HG03108 (cell line): ENCODE data around the gene SIRPA.

Source experiments
- ATAC-seq: cut with Tn5 transposase; IDR thresholded peaks from one replicate; pipeline ENCODE4 v1.9.1; 2021; ENCODE audit warnings: moderate library complexity; ENCODE audit not compliant: unreplicated experiment

The SIRPA gene

DNA sequence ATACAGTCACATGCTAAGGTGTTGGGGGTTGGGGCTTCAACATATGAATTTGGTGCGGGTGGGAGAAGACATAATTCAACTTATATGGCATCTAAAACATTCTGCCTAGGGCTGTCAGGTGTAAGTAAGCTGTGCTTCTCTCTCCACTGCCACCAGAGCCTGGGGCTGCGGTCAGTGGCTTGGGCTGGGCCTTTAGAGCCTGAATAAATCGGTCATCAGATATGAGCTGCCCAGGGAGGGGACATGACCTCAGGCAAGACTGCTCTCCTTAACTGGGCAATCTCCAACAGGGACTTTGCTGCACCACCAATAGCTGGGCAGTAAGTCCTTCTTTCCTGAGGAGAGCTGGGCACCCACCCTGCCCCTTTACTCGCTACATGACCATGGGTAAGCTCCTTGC lies 24.9 kb upstream of the SIRPA start:
- no peak for ATAC-seq

DNA sequence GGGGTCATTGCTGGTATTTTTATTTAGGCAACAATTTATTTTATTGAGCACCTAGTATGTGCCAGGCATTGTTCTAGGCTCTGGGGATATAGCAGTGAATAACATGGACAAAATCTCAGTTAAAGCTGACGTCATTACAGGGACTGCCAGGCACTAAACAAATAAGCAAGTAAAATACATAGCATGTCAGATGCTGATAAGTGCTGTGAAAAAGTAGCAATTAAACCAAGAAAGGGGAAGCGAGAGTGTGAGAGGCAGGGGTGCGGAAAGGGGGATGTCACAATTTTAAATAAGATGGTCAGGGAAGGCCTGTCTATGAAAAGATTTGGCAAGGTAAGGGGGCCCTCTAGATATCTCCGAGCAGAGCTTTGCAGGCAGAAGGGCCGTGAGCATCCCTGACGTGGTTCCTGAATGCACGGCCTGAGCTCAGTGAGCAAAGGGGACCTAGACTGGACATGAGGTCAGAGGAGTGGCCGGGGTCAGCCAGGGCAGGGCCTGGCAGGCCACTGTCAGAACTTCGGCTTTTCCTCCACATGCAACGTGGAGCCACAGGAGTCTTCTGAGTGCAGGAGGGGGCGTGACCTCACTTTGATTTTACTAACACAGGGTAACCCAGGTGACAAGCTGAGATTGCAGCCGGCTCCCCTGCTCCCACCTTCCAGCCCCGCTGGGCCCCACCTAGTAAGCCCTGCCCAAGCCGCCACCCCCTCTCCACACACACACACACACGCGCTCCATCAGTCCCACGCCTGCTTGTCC lies 24.2 kb upstream of the SIRPA start:
- ATAC-seq, result peak; percentile 62

DNA sequence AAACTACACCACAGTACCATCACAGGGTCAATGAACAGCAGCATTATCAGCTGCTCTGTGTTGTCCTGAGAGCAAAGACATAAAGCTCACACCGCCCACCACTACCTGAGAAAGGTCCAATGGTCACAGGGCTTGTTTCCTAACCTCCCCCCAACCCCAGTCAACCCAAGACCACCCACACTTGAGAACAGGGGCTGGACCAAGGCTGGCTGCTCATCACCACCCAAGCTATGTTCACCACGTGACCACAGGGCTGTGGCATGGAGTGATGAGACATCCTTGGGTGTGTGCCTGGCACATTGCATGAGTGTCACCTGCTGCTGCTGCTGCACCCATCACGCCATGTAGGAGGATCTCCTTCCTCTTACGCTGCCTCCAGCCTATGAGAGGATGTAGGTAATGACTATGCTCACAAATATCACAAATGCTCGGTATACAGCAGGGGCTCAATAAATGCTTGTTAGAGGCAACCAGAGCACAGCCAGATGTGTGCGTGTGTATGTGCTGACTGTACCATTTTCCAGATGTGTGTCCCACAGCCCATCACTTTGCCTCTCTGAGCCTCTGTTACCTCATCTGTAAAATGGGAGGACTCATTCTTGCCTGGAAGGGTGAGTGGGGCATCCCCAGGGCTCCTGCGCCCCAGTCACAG lies 23.3 kb upstream of the SIRPA start:
- ATAC-seq, result no peak

DNA sequence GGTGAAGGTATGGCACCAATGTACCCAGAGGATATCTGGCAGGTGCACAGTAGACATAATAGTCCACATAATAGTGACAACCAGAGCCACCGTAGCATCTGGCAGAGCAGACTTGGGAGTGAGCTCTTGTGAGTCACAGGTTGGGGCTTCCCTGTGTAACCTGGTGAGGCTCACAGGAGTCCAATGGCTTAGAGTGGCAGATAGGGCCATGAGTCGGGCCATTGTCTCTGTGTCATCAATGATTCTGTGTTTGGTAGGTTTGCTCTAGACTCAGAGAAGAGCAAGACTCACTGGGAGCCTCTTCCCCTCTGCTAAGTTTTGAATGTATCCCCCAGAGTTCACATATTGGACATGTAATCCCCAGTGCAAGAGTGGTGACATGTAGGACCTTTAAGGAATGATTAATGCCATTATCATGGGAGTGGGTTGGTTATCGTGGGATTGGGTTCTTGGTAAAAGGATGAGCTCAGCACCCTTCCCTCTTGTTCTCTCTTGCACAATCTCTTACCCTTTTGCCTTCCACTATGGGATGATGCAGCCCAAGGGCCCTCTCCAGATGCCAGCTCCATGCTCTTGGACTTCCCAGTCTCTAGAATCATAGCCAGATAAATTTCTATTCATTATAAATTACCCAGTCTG lies 22.6 kb upstream of the SIRPA start:
- no peak for ATAC-seq

DNA sequence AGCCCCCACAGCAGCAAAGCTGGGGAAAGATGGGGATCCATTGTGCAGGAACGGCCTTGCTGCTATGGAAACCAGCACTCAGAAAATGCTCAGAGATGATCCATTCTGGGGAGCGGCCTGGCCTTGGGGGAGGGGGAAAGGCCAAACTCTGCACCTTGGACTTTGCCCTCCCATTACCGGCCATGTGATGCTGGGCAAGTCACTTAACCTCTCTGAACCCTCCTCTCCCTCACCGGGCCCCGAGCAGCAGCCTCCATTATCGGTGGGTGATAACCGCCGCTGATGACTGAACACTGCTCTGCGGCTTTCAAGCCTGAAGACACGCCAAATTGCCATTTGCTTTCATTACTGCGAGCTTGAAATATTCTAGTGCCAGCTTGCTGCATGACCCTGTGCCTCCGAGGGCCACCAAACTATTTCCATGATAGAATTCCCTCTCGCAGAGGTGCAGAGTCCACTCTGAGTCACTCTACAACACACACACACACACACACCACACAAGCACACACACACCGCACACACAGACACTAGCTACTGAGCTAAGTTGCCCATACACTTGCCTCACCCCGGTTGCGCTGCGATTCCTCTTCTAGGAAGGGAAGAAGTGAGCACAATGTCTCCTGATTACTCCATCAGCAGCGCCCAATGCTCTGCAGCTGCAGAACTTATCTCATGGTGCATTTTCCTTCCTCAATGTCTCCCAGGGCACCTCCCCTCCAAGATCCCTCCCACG lies 20.6 kb upstream of the SIRPA start:
- ATAC-seq, result no peak

DNA sequence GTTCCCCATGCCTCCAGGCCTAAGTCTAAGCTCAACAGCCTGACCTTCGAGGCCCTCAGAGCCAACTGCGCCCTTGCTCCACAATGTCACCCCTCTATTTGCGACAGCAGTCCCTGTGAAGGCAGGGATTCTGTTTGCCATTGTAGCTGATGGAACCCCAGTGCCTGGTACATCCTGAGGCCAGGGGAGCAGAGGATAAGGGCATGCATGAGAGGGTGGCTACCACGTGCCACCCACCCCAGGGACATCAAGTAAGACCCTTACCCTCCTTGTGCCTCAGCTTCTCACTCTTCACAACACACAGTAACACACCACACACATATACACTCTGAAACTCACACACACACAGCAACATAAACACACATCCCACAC lies 20.0 kb upstream of the SIRPA start:
- ATAC-seq, result no peak

DNA sequence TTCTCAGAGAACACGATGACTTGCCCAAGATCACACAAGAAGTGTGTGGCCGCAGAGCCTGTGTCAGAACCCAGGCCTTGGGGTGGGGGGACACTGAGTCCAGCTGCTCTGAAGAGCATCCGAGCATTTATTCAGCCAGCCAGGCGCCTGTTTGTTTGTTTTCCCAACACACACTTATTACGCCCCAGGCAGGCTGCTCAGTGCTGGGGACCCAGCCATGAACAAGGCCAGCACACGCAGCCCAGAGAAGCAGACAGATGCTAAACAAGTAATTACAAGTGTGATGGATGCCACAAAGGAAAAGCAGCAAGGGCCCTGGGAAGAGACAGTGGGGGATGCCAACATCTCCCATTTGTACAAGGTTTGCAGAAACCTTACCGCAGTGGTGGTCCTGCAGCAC lies 19.4 kb upstream of the SIRPA start:
- ATAC-seq, result no peak

DNA sequence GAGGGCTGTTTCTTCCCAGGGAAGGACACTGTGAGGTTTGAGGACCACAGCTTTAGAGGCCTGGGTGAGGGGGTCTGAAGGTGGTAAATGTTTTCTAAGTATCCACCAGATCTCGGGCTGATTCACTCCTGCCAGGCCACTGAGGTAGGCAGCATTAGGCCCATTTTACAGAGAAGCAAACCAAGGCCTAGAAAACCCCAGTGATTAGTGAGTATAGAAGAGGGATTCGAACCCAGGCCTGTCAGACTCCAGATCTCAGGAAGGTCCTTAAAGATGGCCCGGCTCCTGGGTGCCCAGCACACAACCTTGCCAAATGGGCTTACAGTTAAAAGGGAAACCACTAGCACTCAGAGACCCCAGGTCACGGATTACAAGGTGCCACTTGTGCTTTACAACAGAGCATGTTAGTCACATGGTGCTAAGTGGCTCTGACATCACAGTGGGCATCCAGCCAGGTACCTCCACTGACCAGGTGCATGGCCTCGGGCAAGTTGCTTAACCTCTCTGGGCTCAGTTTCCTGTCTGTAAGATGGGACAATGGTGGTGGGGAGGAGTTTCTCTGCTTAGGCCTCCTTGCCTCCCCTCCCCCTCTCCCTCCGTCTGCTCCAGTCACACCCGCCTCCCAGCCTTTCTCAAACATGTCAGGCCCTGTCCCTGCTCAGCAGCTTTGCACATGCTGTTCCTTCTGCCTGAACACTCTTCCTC lies 18.8 kb upstream of the SIRPA start:
- ATAC-seq, result no peak

DNA sequence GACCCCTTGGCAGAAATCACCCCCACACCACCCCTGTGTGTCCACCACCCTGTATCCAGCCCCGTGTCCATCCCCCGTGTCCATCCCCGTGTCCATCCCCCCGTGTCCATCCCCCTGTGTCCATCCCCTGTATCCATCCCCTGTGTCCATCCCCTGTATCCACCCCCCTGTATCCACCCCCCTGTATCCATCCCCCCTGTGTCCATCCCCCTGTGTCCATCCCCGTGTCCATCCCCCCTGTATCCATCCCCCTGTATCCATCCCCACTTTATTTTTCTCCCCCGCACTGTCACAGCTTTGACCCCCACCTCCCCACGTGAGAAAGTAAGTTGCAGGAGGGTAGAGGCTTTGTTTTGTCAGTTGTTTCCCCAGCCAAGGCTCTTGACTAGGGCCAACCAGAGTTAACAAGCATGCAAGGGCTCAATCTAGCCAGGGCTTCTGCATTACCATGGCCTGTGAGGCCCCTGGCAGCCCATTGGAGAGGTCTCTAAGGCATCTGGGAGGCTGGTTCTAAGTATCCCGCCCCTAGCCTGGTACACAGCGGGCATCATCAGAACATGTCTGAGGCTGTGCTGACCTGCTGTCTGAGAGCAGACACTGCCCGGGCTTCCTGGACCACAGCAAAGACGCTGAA lies 18.1 kb upstream of the SIRPA start:
- ATAC-seq, result no peak

DNA sequence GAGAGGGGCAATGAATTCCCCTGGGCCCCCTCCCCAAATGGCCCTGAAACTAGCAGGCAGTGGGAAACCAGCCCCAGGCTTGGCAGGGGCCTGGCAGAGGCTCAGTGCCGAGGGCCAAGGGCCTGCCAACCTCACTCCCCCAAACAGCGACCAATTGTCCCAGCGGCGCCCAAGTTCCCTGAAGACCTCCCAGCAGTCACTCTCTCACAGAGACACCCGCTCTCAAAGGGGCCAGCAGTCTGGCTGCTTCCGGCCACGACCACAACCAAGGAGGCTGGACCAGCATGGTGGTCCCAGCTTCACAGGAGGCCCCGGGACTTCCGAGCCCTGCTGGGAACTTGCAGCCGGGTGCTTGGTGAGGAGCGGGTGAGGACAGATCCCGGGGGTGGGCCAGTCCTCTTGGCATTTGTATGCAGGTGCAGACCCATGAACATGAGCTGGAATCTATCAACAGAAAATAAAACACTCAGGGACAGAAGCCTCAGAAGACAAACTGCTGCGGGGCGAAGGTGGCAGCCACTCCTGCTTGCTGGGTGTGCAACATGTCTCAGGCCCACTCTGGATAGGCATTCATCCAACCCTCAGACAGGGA lies 17.5 kb upstream of the SIRPA start:
- no peak for ATAC-seq

DNA sequence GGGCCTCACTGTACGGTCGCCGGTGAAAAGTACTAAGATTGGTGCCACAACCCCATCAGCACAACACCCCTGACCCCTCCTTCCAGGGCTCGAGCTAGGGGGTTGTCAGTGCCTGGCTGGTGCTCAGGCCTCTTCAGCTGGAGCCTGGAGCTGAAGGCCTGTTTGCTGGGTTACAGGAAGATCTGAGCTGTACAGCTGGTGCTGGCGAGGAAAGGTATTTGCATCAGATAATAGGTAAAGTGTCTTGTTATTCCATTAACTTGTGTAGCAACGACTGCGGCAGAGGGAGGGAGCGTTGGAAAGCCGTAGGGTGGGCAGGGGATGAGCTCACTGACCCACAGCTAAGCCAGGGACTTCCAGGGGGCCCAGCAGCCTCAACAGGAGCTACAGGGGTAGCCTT lies 15.8 kb upstream of the SIRPA start:
- no peak for ATAC-seq

DNA sequence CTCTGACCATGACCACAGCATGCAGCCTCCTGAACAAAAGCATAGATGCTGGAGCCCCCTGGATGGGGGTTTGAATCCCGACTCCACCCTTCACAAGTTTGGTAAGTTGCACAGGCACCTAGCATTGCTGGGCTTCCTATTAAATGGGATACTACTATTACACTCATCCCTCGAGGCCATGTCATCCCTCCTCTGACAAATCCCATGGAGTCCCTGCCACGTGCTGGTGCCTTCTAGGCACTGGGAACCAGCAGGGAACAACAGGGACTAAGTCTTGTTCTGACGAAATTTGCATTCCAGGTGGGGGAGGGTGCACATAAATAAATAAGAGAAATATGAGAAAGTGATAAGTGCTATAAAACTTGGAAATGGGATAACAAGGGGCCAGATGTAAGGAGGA lies 15.3 kb upstream of the SIRPA start:
- ATAC-seq, result no peak

DNA sequence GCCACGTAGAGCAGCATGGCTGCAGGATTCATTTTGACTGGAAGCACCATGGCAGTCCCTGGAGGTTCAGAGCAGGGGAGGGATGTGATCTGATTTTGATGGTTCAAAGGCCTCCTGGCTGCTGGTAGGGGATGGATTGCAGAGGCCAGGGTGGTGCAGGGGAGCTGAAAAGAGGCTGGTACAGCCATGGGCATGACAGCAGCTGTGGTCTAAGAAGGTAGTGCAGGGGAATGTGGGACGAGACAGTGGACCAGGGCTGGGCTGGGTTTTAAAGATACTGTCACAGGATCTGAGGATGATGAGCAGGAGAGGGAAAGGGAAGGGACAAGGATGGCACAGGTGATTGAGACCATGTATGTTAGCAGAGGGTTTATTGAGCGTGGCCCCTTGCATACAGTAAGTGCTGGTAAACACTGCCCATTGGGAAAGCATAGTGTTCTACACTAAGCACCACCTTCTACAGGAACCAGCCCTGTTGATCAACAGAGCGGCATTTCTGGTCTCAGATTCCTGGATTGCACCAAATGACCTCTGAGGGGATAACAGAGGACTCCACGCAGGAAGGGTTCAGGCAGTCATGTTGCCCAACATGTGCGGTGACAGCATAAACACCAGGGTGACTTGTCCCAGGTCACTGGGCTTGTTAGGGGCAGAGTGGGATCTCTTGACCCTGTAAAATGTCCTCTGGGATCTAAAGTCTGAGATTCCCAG lies 14.5 kb upstream of the SIRPA start:
- no peak for ATAC-seq

DNA sequence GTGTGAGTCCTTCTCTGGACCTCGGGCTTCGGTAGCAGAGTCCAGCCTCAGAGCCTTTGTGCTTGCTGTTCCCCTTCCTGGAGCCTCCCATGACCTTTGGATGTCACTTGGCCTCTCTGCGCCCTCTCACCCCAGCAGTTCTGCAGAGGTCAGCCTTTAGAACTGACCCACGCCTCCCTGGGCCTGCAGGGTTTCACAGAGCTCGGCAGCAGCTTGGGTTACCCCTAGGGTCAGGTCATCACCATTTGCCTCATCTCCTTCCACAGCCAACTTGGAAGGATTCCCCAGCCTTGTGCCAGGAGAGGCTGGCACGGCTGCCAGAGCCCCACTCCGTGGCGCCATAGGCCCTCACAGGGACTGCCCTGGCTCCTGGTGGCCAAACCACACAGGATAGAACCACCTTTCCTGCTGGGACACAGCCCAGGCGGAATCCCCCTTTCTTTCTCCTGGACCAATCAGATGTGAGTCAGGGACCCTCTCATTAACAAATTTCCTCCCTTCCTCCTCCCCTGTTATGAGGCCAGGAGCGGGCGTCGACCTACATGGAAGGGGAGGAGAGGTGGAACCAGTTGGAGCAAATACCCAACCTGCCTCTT lies 13.9 kb upstream of the SIRPA start:
- ATAC-seq, result no peak

DNA sequence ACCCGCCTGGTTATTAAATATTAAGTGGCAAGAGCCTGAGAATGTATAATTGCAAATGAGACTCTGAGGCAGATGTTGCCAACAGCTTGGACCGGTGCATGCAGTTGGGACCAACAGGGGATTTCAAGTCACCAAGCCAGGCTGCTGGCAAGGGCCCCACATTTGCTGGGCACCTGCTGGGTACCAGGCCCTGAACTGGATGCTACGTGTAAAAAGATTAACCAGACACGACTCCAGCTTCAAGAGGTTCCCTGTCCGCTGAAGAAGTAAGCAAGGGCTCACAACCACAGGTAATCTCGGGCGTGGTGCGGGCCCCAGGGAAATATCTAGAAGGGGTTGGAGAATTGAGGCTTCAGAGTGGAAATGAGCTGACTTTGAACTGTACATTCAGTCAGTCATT lies 13.2 kb upstream of the SIRPA start:
- no peak for ATAC-seq

DNA sequence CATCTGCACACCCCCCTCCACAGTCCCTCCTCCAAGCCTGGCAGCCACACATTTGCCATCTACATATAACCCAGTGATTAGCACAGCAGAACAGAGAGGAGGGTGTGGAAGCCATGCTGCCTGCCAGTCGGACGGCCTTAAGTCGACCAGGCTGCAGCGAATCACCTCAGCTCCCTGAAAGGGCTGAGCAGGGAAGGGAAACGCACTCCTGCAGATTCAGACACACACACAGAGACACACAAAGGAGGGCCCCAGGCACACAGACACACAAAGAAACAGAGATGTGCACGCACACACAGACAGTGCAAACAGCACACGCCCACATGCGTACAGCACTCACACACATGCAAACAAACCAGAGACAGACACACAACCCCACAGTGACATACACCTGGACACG lies 11.2 kb upstream of the SIRPA start:
- no peak for ATAC-seq

DNA sequence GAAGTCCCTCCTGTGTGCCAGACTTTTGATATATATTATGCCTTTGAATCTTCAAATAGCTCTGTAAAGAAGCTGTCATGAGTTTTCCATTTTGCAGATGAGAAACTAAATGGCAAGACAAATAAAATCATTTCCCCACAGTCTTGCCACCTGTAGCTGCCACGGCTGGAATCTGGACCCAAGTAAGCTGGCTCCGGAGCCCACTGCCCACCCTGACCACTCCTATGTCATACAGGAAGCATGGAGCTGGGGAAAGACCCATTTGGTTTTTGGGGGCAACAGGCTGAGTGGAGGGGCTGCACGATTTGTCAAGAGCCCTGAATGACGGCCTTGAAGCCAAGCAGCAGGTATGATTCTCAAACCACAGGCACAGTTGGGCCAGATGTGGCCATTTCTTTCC lies 10.0 kb upstream of the SIRPA start:
- ATAC-seq, result no peak

DNA sequence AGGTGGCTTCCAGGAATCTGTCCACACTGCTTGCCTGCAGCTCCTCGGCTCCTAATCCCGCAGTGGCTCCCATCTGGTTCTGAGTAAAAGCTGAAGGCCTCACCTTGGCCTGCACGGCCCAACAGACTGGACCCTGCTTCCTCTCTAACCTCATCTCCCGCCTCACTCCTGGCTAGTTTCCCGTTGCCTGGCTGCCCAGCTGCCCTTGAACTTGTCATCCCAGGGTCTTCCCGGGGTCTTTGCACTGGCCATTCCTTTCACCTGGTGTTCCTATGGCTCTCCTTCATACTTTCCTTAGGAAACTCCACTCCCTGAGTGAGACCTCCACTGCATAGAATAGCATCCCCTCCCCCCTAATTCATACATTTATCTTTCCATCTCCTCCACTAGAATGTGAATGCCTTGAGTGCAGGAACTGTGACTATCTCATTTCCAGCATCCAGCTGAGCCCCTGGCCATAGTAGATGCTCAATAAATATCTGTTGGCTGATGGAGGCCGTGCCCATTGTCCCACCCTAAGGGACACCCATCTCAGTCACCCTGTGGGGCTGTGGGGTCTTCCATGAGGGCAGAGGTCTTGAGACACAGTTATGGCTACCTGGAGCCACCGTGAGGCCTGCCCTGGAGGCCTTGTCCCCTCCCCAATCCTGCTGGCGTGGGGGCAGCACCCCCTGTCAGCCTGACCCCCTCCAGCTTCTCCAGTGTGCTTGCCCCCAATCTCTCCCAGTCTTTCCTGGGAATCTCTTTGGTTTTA lies 9.1 kb upstream of the SIRPA start:
- no peak for ATAC-seq

DNA sequence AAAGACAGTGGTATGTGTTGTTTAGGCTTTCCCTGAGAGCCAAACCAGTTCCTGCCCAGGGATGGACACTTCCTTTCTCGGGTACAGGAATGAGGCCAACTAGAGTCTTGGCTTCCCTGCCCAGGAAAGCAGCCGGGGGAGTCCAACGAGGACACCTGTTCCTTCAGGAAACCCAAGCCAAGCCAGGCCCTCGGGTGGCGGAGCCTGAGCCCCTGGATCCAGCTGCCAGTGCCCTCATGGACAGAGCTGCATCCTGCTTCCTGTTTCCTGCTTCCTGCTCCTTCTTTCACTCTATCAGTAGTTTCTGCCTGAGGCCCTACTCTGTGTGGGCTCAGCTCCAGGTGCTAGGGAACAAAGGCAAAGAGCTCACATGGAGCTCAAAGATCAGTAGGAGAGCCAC lies 7.9 kb upstream of the SIRPA start:
- ATAC-seq, result no peak
